Measurements from ENCODE around the gene CNTNAP2. TPM values are rescaled to one million over a fixed set of nuclear protein-coding genes. Genes with fewer than 3 reads are reported as not detected.

Gene CNTNAP2
- total and polyA plus RNA-seq, 2 of the 4 experiments (the other 2 are of a cell fraction), result not detected

GRCh38 chr7:147081117-147081516 is 964.5 kb downstream of the CNTNAP2 start:
- Histone ChIP-seq H3K4ac (ENCODE audit: low read depth, low read length) (no peak overlapping the region), H4K8ac (ENCODE audit: low read depth in 2 of 2, low read length in 2 of 2) (no peak overlapping the region), H2BK5ac (ENCODE audit: low read depth, low read length, poor library complexity, severe bottlenecking) (no peak overlapping the region), H3K23ac (ENCODE audit: low read depth, low read length) (no peak overlapping the region), H3K18ac (ENCODE audit: low read depth, low read length) (no peak overlapping the region), H2BK15ac (ENCODE audit: low read depth, low read length) (no peak overlapping the region), H3K79me1 (ENCODE audit: low read depth in 1 of 2, low read length in 2 of 2) (no peaks in the 10 kb centered on the region), H3K9me3 (ENCODE audit: control insufficient read depth, insufficient read depth, low read length) (peaks cover 9% of the 10 kb centered on the region), H3K4me1 (ENCODE audit: control insufficient read depth, insufficient read depth, low read length) (no peaks in the 10 kb centered on the region), H2AFZ (replicated peaks; ENCODE audit: low read length, poor library complexity) (no peak overlapping the region), H2AK9ac (replicated peaks; ENCODE audit: low read depth, low read length, poor library complexity) (no peak overlapping the region), H3K36me3 (ENCODE audit: control insufficient read depth, insufficient read depth, low read length) (no peaks in the 10 kb centered on the region), H2BK20ac (ENCODE audit: low read depth, low read length) (no peak overlapping the region), H3K4me2 (ENCODE audit: low read depth, low read length) (no peak overlapping the region), H2AK5ac (ENCODE audit: low read depth, low read length) (no peak overlapping the region), H3K27ac (ENCODE audit: insufficient read depth, low read length) (no peak overlapping the region), H3K27me3 (ENCODE audit: control insufficient read depth, insufficient read depth, low read length) (no peaks in the 10 kb centered on the region), H3K4me3 (ENCODE audit: insufficient read depth, low read depth, low read length) (no peak overlapping the region), H3K9me1 (ENCODE audit: insufficient read depth, low read length) (no peaks in the 10 kb centered on the region), H4K5ac (ENCODE audit: low read depth, low read length) (no peak overlapping the region), H3K56ac (ENCODE audit: extremely low read depth, insufficient read depth, low read length) (no peak overlapping the region), H3K9ac (ENCODE audit: low read depth, low read length) (no peak overlapping the region), H4K20me1 (ENCODE audit: insufficient read depth, low read length) (no peaks in the 10 kb centered on the region), H3K14ac (replicated peaks; ENCODE audit: low read depth, low read length) (no peak overlapping the region), H2BK120ac (ENCODE audit: low read depth, low read length) (no peak overlapping the region), H4K91ac (ENCODE audit: insufficient read depth, low read depth, low read length) (no peak overlapping the region)
- TF ChIP-seq FOS (IDR thresholded peaks at IDR 0.05; ENCODE audit: low read depth, low read length), result no peak
- TF ChIP-seq CTCF (conservative IDR thresholded peaks at IDR 0.05; ENCODE audit: low read depth, low read length), result no peak
- no peak for TF ChIP-seq POLR2A (IDR thresholded peaks at IDR 0.05; ENCODE audit: low read depth, low read length)
- TF ChIP-seq RFX5 (IDR thresholded peaks at IDR 0.05; ENCODE audit: low read depth, low read length), result no peak
- no peak for TF ChIP-seq MXI1 (IDR thresholded peaks at IDR 0.05; ENCODE audit: borderline replicate concordance, low read depth, low read length)
- WGBS, 2 experiments (ENCODE audit: extremely low coverage in 2 of 2, insufficient read length in 1 of 2), result 83% methylated on average over 1 of the region's 7 CpGs; no CpG with 5 or more reads in 1 of the 2 experiments
- no TSS peak for BruUV-seq (replicated peaks)
- dilution Hi-C loops (cut with HindIII; ENCODE audit: low sequenced_read_pairs, unreplicated experiment) (no loop called here), intact Hi-C loops (cut with micrococcal nuclease) (no loop called here), in situ Hi-C loops (cut with MboI; ENCODE audit: low sequenced_read_pairs) (no loop called here)
- ATAC-seq (ENCODE audit: low read depth) (no peak), DNase-seq (no peak)
- POLR2A ChIA-PET (ENCODE audit: unreplicated experiment), result no interaction called here
- CTCF ChIA-PET, result interaction anchor here (0.6 kb wide), 1 partner anchor 586 kb away, joined by 3 read pairs; no protein-coding TSS in a partner anchor
